ENCODE results near the gene DAAM2.

DNA sequence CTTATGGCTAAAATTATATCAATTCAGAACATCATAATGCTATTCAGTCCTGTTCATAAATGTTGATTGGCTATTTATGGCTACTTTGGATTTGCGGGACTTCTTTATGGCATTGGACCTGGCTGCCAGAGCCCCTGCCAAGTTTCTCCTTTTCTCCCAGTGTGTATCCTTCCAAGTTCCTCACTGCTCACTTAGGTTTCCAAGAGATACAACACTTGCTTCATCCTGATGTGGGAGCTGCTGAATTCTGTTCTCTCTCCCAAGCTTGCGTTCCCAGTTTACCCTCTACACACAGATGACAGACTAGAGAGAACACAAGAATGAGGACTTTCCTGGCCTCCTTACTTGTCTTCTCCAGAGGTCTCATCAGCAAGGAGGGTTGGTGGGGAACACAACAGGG is 18.4 kb upstream of the DAAM2 start:
- TF ChIP-seq EZH2 (IDR thresholded peaks at IDR 0.05; ENCODE audit: borderline replicate concordance, low read depth, low read length), result no peak
- TF ChIP-seq, protein P1, sequence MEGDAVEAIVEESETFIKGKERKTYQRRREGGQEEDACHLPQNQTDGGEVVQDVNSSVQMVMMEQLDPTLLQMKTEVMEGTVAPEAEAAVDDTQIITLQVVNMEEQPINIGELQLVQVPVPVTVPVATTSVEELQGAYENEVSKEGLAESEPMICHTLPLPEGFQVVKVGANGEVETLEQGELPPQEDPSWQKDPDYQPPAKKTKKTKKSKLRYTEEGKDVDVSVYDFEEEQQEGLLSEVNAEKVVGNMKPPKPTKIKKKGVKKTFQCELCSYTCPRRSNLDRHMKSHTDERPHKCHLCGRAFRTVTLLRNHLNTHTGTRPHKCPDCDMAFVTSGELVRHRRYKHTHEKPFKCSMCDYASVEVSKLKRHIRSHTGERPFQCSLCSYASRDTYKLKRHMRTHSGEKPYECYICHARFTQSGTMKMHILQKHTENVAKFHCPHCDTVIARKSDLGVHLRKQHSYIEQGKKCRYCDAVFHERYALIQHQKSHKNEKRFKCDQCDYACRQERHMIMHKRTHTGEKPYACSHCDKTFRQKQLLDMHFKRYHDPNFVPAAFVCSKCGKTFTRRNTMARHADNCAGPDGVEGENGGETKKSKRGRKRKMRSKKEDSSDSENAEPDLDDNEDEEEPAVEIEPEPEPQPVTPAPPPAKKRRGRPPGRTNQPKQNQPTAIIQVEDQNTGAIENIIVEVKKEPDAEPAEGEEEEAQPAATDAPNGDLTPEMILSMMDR (IDR thresholded peaks at IDR 0.05 in 2 of 3, conservative IDR thresholded peaks at IDR 0.05 in 1 of 3; ENCODE audit: insufficient read depth in 2 of 3, low read depth in 1 of 3, low read length in 3 of 3), result no peak
